ENCODE measurements around the gene RUBCNL. TPM values are rescaled to one million over a fixed set of nuclear protein-coding genes. Genes with fewer than 3 reads are reported as not detected.

RUBCNL gene
- total and polyA plus RNA-seq, 4 donors, result 0.36 to 4.2 (median 0.96) TPM

GRCh38 chr13:46314587-46314986 is 72.5 kb downstream of the RUBCNL start:
- Histone ChIP-seq H3K27ac (ENCODE audit: low read depth in 1 of 2, low read length in 2 of 2) (no peak overlapping the region), H3K4me3 (ENCODE audit: low read depth in 1 of 3, low read length in 3 of 3) (no peak overlapping the region), H3K9ac (ENCODE audit: low read depth in 1 of 2, low read length in 2 of 2) (no peak overlapping the region), H3K27me3 (ENCODE audit: control insufficient read depth in 4 of 4, insufficient read depth in 4 of 4, low read length in 3 of 4) (no peaks in the 10 kb centered on the region), H3K4me1 (ENCODE audit: control insufficient read depth in 4 of 4, insufficient read depth in 4 of 4, low read length in 3 of 4) (no peaks in the 10 kb centered on the region), H3K9me3 (ENCODE audit: control insufficient read depth in 4 of 4, low read length in 3 of 4) (no peaks in the 10 kb centered on the region), H3K36me3 (ENCODE audit: control insufficient read depth in 4 of 4, insufficient read depth in 3 of 4, low read depth in 1 of 4, low read length in 3 of 4) (no peaks in the 10 kb centered on the region)
- TF ChIP-seq RAD21 (IDR thresholded peaks at IDR 0.05) (no peak), HNF4A (conservative IDR thresholded peaks at IDR 0.05) (no peak), YY1 (IDR thresholded peaks at IDR 0.05) (no peak), CTCF (IDR thresholded peaks at IDR 0.05; ENCODE audit: low read depth, low read length, missing input control) (no peak), JUND (IDR thresholded peaks at IDR 0.05) (no peak)
- 96% methylated on average over 1 of the region's 1 CpG for WGBS
- DNase-seq (ENCODE audit: low spot score), result no peak

GRCh38 chr13:46313432-46314257 is 73.4 kb downstream of the RUBCNL start:
- DNase-seq (ENCODE audit: low spot score), result no peak
- no peaks in the 10 kb centered on the region for H3K27me3 ChIP-seq (ENCODE audit: control insufficient read depth in 4 of 4, insufficient read depth in 4 of 4, low read length in 3 of 4)
- H3K9me3 ChIP-seq (ENCODE audit: control insufficient read depth in 4 of 4, low read length in 3 of 4), result no peaks in the 10 kb centered on the region
- no peak overlapping the region for H3K27ac ChIP-seq (ENCODE audit: low read depth in 1 of 2, low read length in 2 of 2)
- H3K9ac ChIP-seq (ENCODE audit: low read depth in 1 of 2, low read length in 2 of 2), result no peak overlapping the region
- H3K4me1 ChIP-seq (ENCODE audit: control insufficient read depth in 4 of 4, insufficient read depth in 4 of 4, low read length in 3 of 4), result no peaks in the 10 kb centered on the region
- no peaks in the 10 kb centered on the region for H3K36me3 ChIP-seq (ENCODE audit: control insufficient read depth in 4 of 4, insufficient read depth in 3 of 4, low read depth in 1 of 4, low read length in 3 of 4)
- H3K4me3 ChIP-seq (ENCODE audit: low read depth in 1 of 3, low read length in 3 of 3), result no peak overlapping the region
- 86% methylated on average over 6 of the region's 6 CpGs for WGBS
- TF ChIP-seq YY1 (IDR thresholded peaks at IDR 0.05) (no peak), TAF1 (conservative IDR thresholded peaks at IDR 0.05) (no peak), HNF4G (IDR thresholded peaks at IDR 0.05) (no peak), RAD21 (IDR thresholded peaks at IDR 0.05) (no peak), RXRA (IDR thresholded peaks at IDR 0.05) (no peak), CTCF (IDR thresholded peaks at IDR 0.05; ENCODE audit: low read depth, low read length, missing input control) (no peak), FOXA1 (IDR thresholded peaks at IDR 0.05) (no peak), FOXA2 (IDR thresholded peaks at IDR 0.05) (no peak), NR2F2 (IDR thresholded peaks at IDR 0.05) (no peak), ZBTB33 (IDR thresholded peaks at IDR 0.05) (no peak), SP1 (IDR thresholded peaks at IDR 0.05) (no peak), JUND (IDR thresholded peaks at IDR 0.05) (no peak), EGR1 (IDR thresholded peaks at IDR 0.05; ENCODE audit: low read depth in 2 of 2) (no peak)
- TF ChIP-seq, protein P1, sequence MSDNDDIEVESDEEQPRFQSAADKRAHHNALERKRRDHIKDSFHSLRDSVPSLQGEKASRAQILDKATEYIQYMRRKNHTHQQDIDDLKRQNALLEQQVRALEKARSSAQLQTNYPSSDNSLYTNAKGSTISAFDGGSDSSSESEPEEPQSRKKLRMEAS (IDR thresholded peaks at IDR 0.05), result no peak

Measured in liver (tissue), 9 donors.